ENCODE data around the gene AATK.

DNA sequence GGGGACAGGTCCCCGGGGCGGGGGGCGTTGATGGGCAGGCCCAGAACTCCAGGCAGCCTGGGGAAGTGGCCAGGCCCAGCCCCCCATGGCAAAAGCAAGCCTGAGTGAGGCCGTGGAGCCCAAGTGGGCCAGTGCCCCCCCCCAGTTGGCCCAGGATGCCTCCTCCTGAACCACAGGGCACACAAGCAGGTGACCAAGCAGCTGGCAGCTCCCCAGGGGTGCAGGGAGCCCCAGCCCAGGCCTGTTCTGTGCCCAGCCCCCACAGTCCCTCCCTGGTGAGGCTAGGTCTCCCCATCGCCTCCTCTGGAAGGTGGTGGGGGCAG is 38.9 kb downstream of the AATK start:
- no peak for TF ChIP-seq SREBF2 (IDR thresholded peaks at IDR 0.05)
- TF ChIP-seq RAD21 (conservative IDR thresholded peaks at IDR 0.05 in 1 of 2, IDR thresholded peaks at IDR 0.05 in 1 of 2): no peak
- no peak for TF ChIP-seq RFX5 (IDR thresholded peaks at IDR 0.05)
- TF ChIP-seq, protein P1, sequence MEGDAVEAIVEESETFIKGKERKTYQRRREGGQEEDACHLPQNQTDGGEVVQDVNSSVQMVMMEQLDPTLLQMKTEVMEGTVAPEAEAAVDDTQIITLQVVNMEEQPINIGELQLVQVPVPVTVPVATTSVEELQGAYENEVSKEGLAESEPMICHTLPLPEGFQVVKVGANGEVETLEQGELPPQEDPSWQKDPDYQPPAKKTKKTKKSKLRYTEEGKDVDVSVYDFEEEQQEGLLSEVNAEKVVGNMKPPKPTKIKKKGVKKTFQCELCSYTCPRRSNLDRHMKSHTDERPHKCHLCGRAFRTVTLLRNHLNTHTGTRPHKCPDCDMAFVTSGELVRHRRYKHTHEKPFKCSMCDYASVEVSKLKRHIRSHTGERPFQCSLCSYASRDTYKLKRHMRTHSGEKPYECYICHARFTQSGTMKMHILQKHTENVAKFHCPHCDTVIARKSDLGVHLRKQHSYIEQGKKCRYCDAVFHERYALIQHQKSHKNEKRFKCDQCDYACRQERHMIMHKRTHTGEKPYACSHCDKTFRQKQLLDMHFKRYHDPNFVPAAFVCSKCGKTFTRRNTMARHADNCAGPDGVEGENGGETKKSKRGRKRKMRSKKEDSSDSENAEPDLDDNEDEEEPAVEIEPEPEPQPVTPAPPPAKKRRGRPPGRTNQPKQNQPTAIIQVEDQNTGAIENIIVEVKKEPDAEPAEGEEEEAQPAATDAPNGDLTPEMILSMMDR (IDR thresholded peaks at IDR 0.05): no peak
- no peak for TF ChIP-seq POLR2A (IDR thresholded peaks at IDR 0.05; ENCODE audit: low read length)
- no peak for TF ChIP-seq MAZ (IDR thresholded peaks at IDR 0.05; ENCODE audit: borderline replicate concordance, low read depth, low read length)
- no peak for TF ChIP-seq ESRRA (IDR thresholded peaks at IDR 0.05; ENCODE audit: borderline replicate concordance, low read length)
- TF ChIP-seq, protein P2, sequence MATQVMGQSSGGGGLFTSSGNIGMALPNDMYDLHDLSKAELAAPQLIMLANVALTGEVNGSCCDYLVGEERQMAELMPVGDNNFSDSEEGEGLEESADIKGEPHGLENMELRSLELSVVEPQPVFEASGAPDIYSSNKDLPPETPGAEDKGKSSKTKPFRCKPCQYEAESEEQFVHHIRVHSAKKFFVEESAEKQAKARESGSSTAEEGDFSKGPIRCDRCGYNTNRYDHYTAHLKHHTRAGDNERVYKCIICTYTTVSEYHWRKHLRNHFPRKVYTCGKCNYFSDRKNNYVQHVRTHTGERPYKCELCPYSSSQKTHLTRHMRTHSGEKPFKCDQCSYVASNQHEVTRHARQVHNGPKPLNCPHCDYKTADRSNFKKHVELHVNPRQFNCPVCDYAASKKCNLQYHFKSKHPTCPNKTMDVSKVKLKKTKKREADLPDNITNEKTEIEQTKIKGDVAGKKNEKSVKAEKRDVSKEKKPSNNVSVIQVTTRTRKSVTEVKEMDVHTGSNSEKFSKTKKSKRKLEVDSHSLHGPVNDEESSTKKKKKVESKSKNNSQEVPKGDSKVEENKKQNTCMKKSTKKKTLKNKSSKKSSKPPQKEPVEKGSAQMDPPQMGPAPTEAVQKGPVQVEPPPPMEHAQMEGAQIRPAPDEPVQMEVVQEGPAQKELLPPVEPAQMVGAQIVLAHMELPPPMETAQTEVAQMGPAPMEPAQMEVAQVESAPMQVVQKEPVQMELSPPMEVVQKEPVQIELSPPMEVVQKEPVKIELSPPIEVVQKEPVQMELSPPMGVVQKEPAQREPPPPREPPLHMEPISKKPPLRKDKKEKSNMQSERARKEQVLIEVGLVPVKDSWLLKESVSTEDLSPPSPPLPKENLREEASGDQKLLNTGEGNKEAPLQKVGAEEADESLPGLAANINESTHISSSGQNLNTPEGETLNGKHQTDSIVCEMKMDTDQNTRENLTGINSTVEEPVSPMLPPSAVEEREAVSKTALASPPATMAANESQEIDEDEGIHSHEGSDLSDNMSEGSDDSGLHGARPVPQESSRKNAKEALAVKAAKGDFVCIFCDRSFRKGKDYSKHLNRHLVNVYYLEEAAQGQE (IDR thresholded peaks at IDR 0.05): no peak

Measured in A549 (cell line).